ENCODE results near the gene MED10. TPM values are rescaled to one million over a fixed set of nuclear protein-coding genes. Genes with fewer than 3 reads are reported as not detected.
A peak's percentile ranks its signal among the peaks of the same experiment; 100 is the strongest.

Gene MED10
- total and polyA plus RNA-seq, 2 donors (not counting 3 experiments of a cell fraction or from before 2014, with no cell fraction given) = 55.6 to 56.3 TPM

DNA sequence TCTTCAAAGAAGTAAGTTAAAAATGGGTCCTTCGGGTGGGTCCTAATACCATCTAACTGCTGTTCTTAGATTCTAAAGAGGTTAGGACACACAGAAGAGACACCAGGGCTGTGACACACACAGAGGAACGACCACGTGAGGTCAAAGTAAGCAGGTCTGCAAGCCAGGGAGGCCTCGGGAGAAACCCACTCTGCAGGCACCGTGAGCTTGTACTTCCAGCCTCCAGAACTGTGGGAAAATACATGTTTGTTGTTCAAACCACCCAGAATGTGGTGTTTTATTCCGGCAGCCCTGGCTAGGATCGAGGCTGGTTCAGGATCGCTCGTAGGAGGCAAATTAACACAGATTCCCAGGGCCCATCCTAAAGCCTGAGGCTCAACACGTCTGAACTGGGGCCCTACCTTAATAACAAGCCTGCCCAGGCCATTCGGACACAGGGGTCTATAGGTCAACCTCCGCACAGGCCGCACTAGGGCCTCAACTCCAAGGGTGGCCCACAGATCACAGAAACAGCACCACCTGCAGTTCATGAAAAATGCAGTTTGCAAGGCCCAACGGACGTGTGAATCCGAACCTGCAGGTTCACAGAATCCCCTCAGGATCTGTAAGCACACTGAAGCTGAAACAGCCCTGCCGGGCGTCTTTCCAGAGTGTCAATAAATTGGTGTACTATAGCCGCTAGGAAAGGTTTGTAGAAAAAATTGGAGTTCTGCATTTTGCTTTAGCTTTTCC, 7.1 kb downstream of the MED10 start:
- Histone ChIP-seq H3K36me3 (ENCODE audit: control insufficient read depth in 2 of 2, extremely low read depth in 1 of 2, insufficient read depth in 2 of 2, low read length in 2 of 2) (peaks cover 31 to 36% of the 10 kb centered on the region in 2 experiments), H3K9ac (replicated peaks; ENCODE audit: extremely low read depth, insufficient read depth, low read length) (no peak overlapping the region), H3K27me3 (ENCODE audit: control insufficient read depth in 2 of 2, insufficient read depth in 2 of 2, low read length in 2 of 2) (no peaks in the 10 kb centered on the region), H4K20me1 (replicated peaks; ENCODE audit: control insufficient read depth, extremely low read depth, insufficient read depth, low read length) (no peaks in the 10 kb centered on the region), H2AFZ (ENCODE audit: low read depth, low read length) (no peak overlapping the region), H3K4me2 (ENCODE audit: insufficient read depth, low read length) (no peak overlapping the region), H3K9me1 (replicated peaks; ENCODE audit: control insufficient read depth, extremely low read depth, insufficient read depth, low read length) (no peaks in the 10 kb centered on the region), H3K9me3 (replicated peaks; ENCODE audit: control insufficient read depth, insufficient read depth, low read length) (no peaks in the 10 kb centered on the region), H3K79me2 (ENCODE audit: control insufficient read depth, insufficient read depth, low read length) (peaks cover 28% of the 10 kb centered on the region), H3K4me3 (replicated peaks in 1 of 3; ENCODE audit: insufficient read depth in 1 of 3, low read depth in 1 of 3, low read length in 3 of 3) (no peak overlapping the region), H3K27ac (ENCODE audit: insufficient read depth, low read depth, low read length) (peak overlapping the region; percentile 97), H3K4me1 (ENCODE audit: control insufficient read depth, extremely low read depth, insufficient read depth, low read length) (peaks cover 24% of the 10 kb centered on the region)
- ChIA-PET POLR2A (no interaction called here), CTCF (no interaction called here)
- intact Hi-C loops (cut with micrococcal nuclease) = loop anchor here (10.0 kb wide), 2 partner anchors 214 to 876 kb away; no protein-coding TSS in a partner anchor
- no peak for TF ChIP-seq EZH2 (IDR thresholded peaks at IDR 0.05; ENCODE audit: borderline replicate concordance, low read depth, low read length, severe bottlenecking)
- TF ChIP-seq POLR2A (IDR thresholded peaks at IDR 0.05; ENCODE audit: low read depth, low read length) = no peak
- no peak for TF ChIP-seq POLR2AphosphoS5 (IDR thresholded peaks at IDR 0.05; ENCODE audit: insufficient read depth, low read depth, low read length)
- no peak for TF ChIP-seq JUN (IDR thresholded peaks at IDR 0.05; ENCODE audit: borderline replicate concordance, insufficient read depth, insufficient read length, low read depth)
- TF ChIP-seq, protein P1, sequence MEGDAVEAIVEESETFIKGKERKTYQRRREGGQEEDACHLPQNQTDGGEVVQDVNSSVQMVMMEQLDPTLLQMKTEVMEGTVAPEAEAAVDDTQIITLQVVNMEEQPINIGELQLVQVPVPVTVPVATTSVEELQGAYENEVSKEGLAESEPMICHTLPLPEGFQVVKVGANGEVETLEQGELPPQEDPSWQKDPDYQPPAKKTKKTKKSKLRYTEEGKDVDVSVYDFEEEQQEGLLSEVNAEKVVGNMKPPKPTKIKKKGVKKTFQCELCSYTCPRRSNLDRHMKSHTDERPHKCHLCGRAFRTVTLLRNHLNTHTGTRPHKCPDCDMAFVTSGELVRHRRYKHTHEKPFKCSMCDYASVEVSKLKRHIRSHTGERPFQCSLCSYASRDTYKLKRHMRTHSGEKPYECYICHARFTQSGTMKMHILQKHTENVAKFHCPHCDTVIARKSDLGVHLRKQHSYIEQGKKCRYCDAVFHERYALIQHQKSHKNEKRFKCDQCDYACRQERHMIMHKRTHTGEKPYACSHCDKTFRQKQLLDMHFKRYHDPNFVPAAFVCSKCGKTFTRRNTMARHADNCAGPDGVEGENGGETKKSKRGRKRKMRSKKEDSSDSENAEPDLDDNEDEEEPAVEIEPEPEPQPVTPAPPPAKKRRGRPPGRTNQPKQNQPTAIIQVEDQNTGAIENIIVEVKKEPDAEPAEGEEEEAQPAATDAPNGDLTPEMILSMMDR (IDR thresholded peaks at IDR 0.05; ENCODE audit: extremely low read depth in 1 of 2, insufficient read depth in 1 of 2, low read depth in 1 of 2, low read length in 2 of 2) = no peak
- no peak for TF ChIP-seq GATA2 (IDR thresholded peaks at IDR 0.05; ENCODE audit: insufficient read depth, insufficient read length, low read depth, low read length)
- dilution Hi-C loops (cut with MboI; ENCODE audit: extremely low pct_ligation_motif_present, low sequenced_read_pairs) = no loop called here
- FAIRE-seq (no peak), DNase-seq (ENCODE audit: low read depth, low spot score) (no peak)
- BruUV-seq (replicated peaks) = no TSS peak

Data from endothelial cell of umbilical vein (primary cell).